HCT116 (cell line): ENCODE measurements around the gene HSPG2. TPM values are rescaled to one million over a fixed set of nuclear protein-coding genes. Genes with fewer than 3 reads are reported as not detected.
A peak's percentile ranks its signal among the peaks of the same experiment; 100 is the strongest.

Source experiments
- ATAC-seq: fragments of 200-7000 bp; cut with Tn5 transposase; 2 replicates; pipeline ENCODE4 v1.9.1; 2020; ENCODE audit warnings: mild to moderate bottlenecking, moderate library complexity
- BruUV-seq: library from RNA; stranded (reverse); fragments of 400-500 nt; replicated peaks from 2 replicates; lab custom pipeline; 2021; lab: Mats Ljungman, UMichigan
- CTCF ChIA-PET: fragments of 300-600 bp; sonication (Branson Sonifier 250); formaldehyde crosslinking; loops from one replicate; lab custom pipeline; 2021; ENCODE audit warnings: antibody characterized with exemption; lab: Charles Lee
- POLR2A ChIA-PET: fragments of 300-600, 350-600 bp; sonication (Branson Sonifier 250); formaldehyde crosslinking; loops from one replicate; lab custom pipeline; 2021; ENCODE audit warnings: antibody characterized with exemption; lab: Charles Lee
- RAD21 ChIA-PET, 2 experiments: fragments of 300-600 bp; sonication (Branson Sonifier 250); formaldehyde crosslinking; loops; one replicate each; lab custom pipeline; 2023; ENCODE audit warnings: low total read pairs in 2 of 2; ENCODE audit not compliant: uncharacterized antibody in 2 of 2, unreplicated experiment in 2 of 2, low non-redundant PET in 1 of 2; lab: Charles Lee
- DNase-seq: peaks from one replicate; pipeline ENCODE4 v3.0.0-alpha.2; 2010; ENCODE audit warnings: low read depth, low spot score
- H2AFZ ChIP-seq: fragments of 200-600 bp; shearing (Covaris generic), sonication (generic); 2 replicates; pipeline ENCODE4 v1.6.1; 2017; ENCODE audit warnings: low read depth, mixed run types, mixed read lengths, antibody characterized with exemption, low read length; ENCODE audit not compliant: poor library complexity, severe bottlenecking
- H3K27ac ChIP-seq: 2 replicates; pipeline ENCODE4 v1.5.1; 2012; ENCODE audit warnings: low read depth, low read length
- H3K27me3 ChIP-seq: fragments of 200-600 bp; sonication (generic); 2 replicates; pipeline ENCODE4 v1.6.1; 2016; ENCODE audit warnings: mixed run types, low read length, mixed read lengths; ENCODE audit not compliant: insufficient read depth
- H3K36me3 ChIP-seq, 2 experiments: fragments of 200-500 bp in 1 of 2; fragments of 200-600 bp in 1 of 2; sonication (Bioruptor generic) in 1 of 2; sonication (generic) in 1 of 2; 2 replicates each; pipeline versions ENCODE4 v1.5.1 to v1.6.1; 2014 to 2016; ENCODE audit warnings: low read length in 2 of 2, inconsistent platforms in 1 of 2, mixed read lengths in 1 of 2, mixed run types in 1 of 2; ENCODE audit not compliant: insufficient read depth in 2 of 2, control insufficient read depth in 1 of 2
- H3K4me1 ChIP-seq, 2 experiments: fragments of 200-600 bp in 1 of 2; sonication (generic) in 1 of 2; 2 replicates each; pipeline versions ENCODE4 v1.5.1 to v1.6.1; 2012 to 2017; ENCODE audit warnings: low read length in 2 of 2, inconsistent platforms in 1 of 2, mild to moderate bottlenecking in 1 of 2, mixed read lengths in 1 of 2, mixed run types in 1 of 2, moderate library complexity in 1 of 2; ENCODE audit not compliant: insufficient read depth in 2 of 2, control insufficient read depth in 1 of 2
- H3K4me2 ChIP-seq: fragments of 200-600 bp; sonication (generic); 2 replicates; pipeline ENCODE4 v1.6.1; 2017; ENCODE audit warnings: mixed run types, low read length, mixed read lengths
- H3K4me3 ChIP-seq, 2 experiments: fragments of 200-600 bp in 1 of 2; sonication (generic) in 1 of 2; replicated peaks in 1 of 2; 2 replicates each; pipeline ENCODE4 v1.5.1; 2011 to 2016; ENCODE audit warnings: low read length in 2 of 2, control low read depth in 1 of 2, low read depth in 1 of 2, mild to moderate bottlenecking in 1 of 2, mixed read lengths in 1 of 2, mixed run types in 1 of 2
- H3K79me2 ChIP-seq: fragments of 200-600 bp; sonication (generic); 2 replicates; pipeline ENCODE4 v1.6.1; 2017; ENCODE audit warnings: mild to moderate bottlenecking, mixed run types, low read length, moderate library complexity, mixed read lengths; ENCODE audit not compliant: insufficient read depth
- H3K9ac ChIP-seq: fragments of 200-600 bp; sonication (generic); 2 replicates; pipeline ENCODE4 v1.6.1; 2016; ENCODE audit warnings: low read length, mixed read lengths
- H3K9me2 ChIP-seq: fragments of 200-600 bp; sonication (generic), shearing (Covaris generic); 2 replicates; pipeline ENCODE4 v1.6.1; 2017; ENCODE audit warnings: mixed run types, mild to moderate bottlenecking, moderate library complexity; ENCODE audit not compliant: insufficient read depth
- H3K9me3 ChIP-seq, 2 experiments: fragments of 200-500 bp in 1 of 2; fragments of 200-600 bp in 1 of 2; sonication (Bioruptor generic) in 1 of 2; sonication (generic) in 1 of 2; 2 replicates each; pipeline ENCODE4 v1.6.1; 2014 to 2017; ENCODE audit warnings: low read length in 2 of 2, mixed read lengths in 2 of 2, inconsistent platforms in 1 of 2, low read depth in 1 of 2, mild to moderate bottlenecking in 1 of 2, mixed run types in 1 of 2, moderate library complexity in 1 of 2; ENCODE audit not compliant: control insufficient read depth in 1 of 2, insufficient read depth in 1 of 2
- H4K20me1 ChIP-seq: fragments of 200-600 bp; sonication (generic), shearing (Covaris generic); 2 replicates; pipeline ENCODE4 v1.6.1; 2017; ENCODE audit warnings: mixed run types, mild to moderate bottlenecking, moderate library complexity; ENCODE audit not compliant: insufficient read depth
- ATF3 ChIP-seq: IDR thresholded peaks from 2 replicates; pipeline ENCODE4 v1.6.1; 2012
- CEBPB ChIP-seq: IDR thresholded peaks from 2 replicates; pipeline ENCODE4 v1.6.1; 2012; ENCODE audit warnings: low read depth
- CTCF ChIP-seq, 3 experiments: fragments of 200-600 bp in 1 of 3; sonication (generic) in 1 of 3; IDR thresholded peaks in 2 of 3; conservative IDR thresholded peaks in 1 of 3; 2 replicates each; pipeline ENCODE4 v1.5.1; 2012 to 2017; ENCODE audit warnings: low read depth in 2 of 3, low read length in 2 of 3, antibody characterized with exemption in 1 of 3, borderline replicate concordance in 1 of 3, control low read depth in 1 of 3, mild to moderate bottlenecking in 1 of 3, mixed read lengths in 1 of 3, mixed run types in 1 of 3, moderate library complexity in 1 of 3; ENCODE audit not compliant: insufficient read depth in 1 of 3
- EGR1 ChIP-seq: IDR thresholded peaks from 2 replicates; pipeline ENCODE4 v1.6.1; 2012; ENCODE audit warnings: low read depth
- ELF1 ChIP-seq: IDR thresholded peaks from 2 replicates; pipeline ENCODE4 v1.6.1; 2012; ENCODE audit warnings: low read depth, borderline replicate concordance
- POLR2AphosphoS5 ChIP-seq: IDR thresholded peaks from 2 replicates; pipeline ENCODE4 v1.6.1; 2011; ENCODE audit warnings: mild to moderate bottlenecking, low read depth, low read length, moderate library complexity
- RAD21 ChIP-seq: IDR thresholded peaks from 2 replicates; pipeline ENCODE4 v1.6.1; 2012; ENCODE audit warnings: low read depth, mild to moderate bottlenecking
- REST ChIP-seq: IDR thresholded peaks from 2 replicates; pipeline ENCODE4 v1.6.1; 2012; ENCODE audit warnings: low read depth
- SIN3A ChIP-seq: IDR thresholded peaks from 2 replicates; pipeline ENCODE4 v1.6.1; 2012; ENCODE audit warnings: low read depth
- SP1 ChIP-seq: IDR thresholded peaks from 2 replicates; pipeline ENCODE4 v1.6.1; 2012; ENCODE audit warnings: low read depth
- TCF7L2 ChIP-seq: IDR thresholded peaks from 2 replicates; pipeline ENCODE4 v1.7.0; 2011; ENCODE audit warnings: borderline replicate concordance, inconsistent platforms; ENCODE audit not compliant: insufficient read depth, insufficient read length; ENCODE audit errors: extremely low read depth
- ZFX ChIP-seq: fragments of 450-650 bp; IDR thresholded peaks from 2 replicates; pipeline ENCODE4 v1.6.1; 2017
- intact Hi-C: fragments of 100-400 bp; cut with micrococcal nuclease; formaldehyde crosslinking; loops from 2 replicates; pipeline ENCODE4 v1.10.0; 2022
- total RNA-seq: library from RNA; stranded (reverse); gene quantifications from one replicate; pipeline ENCODE4 v1.2.1, GENCODE V29; 2021; ENCODE audit not compliant: unreplicated experiment

HSPG2 gene
- total RNA-seq, 1 experiment from 2014 or later, result 55.7 TPM

GRCh38 chr1:21867451-21867996 is 69.6 kb downstream of the HSPG2 start:
- H2AFZ ChIP-seq, result no peak overlapping the region
- no peak overlapping the region for H3K4me2 ChIP-seq
- no peak overlapping the region for H3K9ac ChIP-seq
- ATAC-seq, result no peak
- H3K36me3 ChIP-seq, result no peaks in the 10 kb centered on the region
- H4K20me1 ChIP-seq, result no peaks in the 10 kb centered on the region
- H3K4me3 ChIP-seq, result no peak overlapping the region
- RAD21 ChIA-PET, result no interaction called here
- TF ChIP-seq ELF1 (no peak), SIN3A (no peak), REST (no peak), CEBPB (no peak), TCF7L2 (no peak), CTCF (IDR thresholded peaks at IDR 0.05 in 2 of 3, conservative IDR thresholded peaks at IDR 0.05 in 1 of 3; ENCODE audit: borderline replicate concordance in 1 of 3, insufficient read depth in 1 of 3, low read depth in 2 of 3, low read length in 2 of 3) (no peak), RAD21 (no peak), ZFX (no peak), SP1 (no peak), POLR2AphosphoS5 (no peak), ATF3 (no peak), EGR1 (no peak)
- H3K9me2 ChIP-seq, result no peaks in the 10 kb centered on the region
- no peaks in the 10 kb centered on the region for H3K27me3 ChIP-seq
- H3K27ac ChIP-seq, result no peak overlapping the region
- CTCF ChIA-PET, result no interaction called here
- H3K79me2 ChIP-seq, result no peaks in the 10 kb centered on the region
- intact Hi-C loops, result no loop called here
- H3K9me3 ChIP-seq, result no peaks in the 10 kb centered on the region
- H3K4me1 ChIP-seq, result peaks cover 22 to 30% of the 10 kb centered on the region in 2 experiments
- DNase-seq, result no peak
- TSS peak; percentile 26 for BruUV-seq
- POLR2A ChIA-PET, result no interaction called here
